ENCODE data around the gene ALKAL2.

GRCh38 chr2:264493-265468, 23.1 kb downstream of the ALKAL2 start, which contains the start of gene ACP1:
- peak; percentile 90 to 96 (median 96) for TF ChIP-seq POLR2AphosphoS5 (IDR thresholded peaks at IDR 0.05)
- no peak for TF ChIP-seq EP300 (IDR thresholded peaks at IDR 0.05; ENCODE audit: low read depth)

Data from transverse colon (tissue), 3 donors.